ENCODE data around the gene PADI4.

- no peak for TF ChIP-seq CTCF (IDR thresholded peaks at IDR 0.05)
- no peak for TF ChIP-seq POLR2A (IDR thresholded peaks at IDR 0.05)
These were observed 93.8 kb downstream of the PADI4 start for GRCh38 chr1:17401841-17402240.

Data from Peyer's patch (tissue), 4 donors.